Aorta (tissue), 5 donors: ENCODE measurements around the gene RNF180. TPM values are rescaled to one million over a fixed set of nuclear protein-coding genes. Genes with fewer than 3 reads are reported as not detected.
"Not testable (repeated sequence)": the region's sequence is repeated elsewhere in the genome, so short reads cannot be mapped to it uniquely, and the experiment has no call there.

ENCODE experiments used
- ATAC-seq: fragments of 200-7000 bp; cut with Tn5 transposase; one replicate; pipeline ENCODE4 v1.9.1; 2022; ENCODE audit warnings: moderate library complexity; ENCODE audit not compliant: low FRiP score
- DNase-seq, 2 donors: peaks; one replicate each; pipeline ENCODE4 v3.0.0-alpha.2; 2020
- H3K27ac ChIP-seq, 2 donors: one replicate each; pipeline ENCODE4 v1.5.1; 2013; ENCODE audit warnings: low read length in 2 of 2, mild to moderate bottlenecking in 2 of 2, moderate library complexity in 2 of 2, control low read depth in 1 of 2, inconsistent platforms in 1 of 2, low read depth in 1 of 2
- H3K27me3 ChIP-seq, 2 donors: one replicate each; pipeline ENCODE4 v1.6.1; 2013; ENCODE audit warnings: control low read depth in 1 of 2, low read length in 1 of 2, mild to moderate bottlenecking in 1 of 2, moderate library complexity in 1 of 2; ENCODE audit not compliant: insufficient read depth in 2 of 2, control insufficient read depth in 1 of 2
- H3K36me3 ChIP-seq, 2 donors: one replicate each; pipeline ENCODE4 v1.6.1; 2013; ENCODE audit warnings: control low read depth in 1 of 2, low read length in 1 of 2, mild to moderate bottlenecking in 1 of 2; ENCODE audit not compliant: insufficient read depth in 2 of 2, control insufficient read depth in 1 of 2
- H3K4me1 ChIP-seq, 2 donors: one replicate each; pipeline ENCODE4 v1.6.1; 2013; ENCODE audit warnings: low read length in 2 of 2, control low read depth in 1 of 2, mild to moderate bottlenecking in 1 of 2, moderate library complexity in 1 of 2; ENCODE audit not compliant: insufficient read depth in 2 of 2, control insufficient read depth in 1 of 2
- H3K4me3 ChIP-seq, 2 donors: one replicate each; pipeline ENCODE4 v1.5.1; 2013; ENCODE audit warnings: low read length in 2 of 2, control low read depth in 1 of 2, mild to moderate bottlenecking in 1 of 2
- H3K9me3 ChIP-seq: one replicate; pipeline ENCODE4 v1.6.1; 2013; ENCODE audit warnings: mild to moderate bottlenecking, low read length; ENCODE audit not compliant: control insufficient read depth
- WGBS, 2 donors: extraction: QIAGEN DNeasy Blood & Tissue Kit; methylation state at CpG; one replicate each; pipeline ENCODE4 v1.1.7; 2013; 5-methylcytosine and 5-hydroxymethylcytosine counted together
- intact Hi-C, 2 donors: fragments of 100-400 bp; cut with DNase I; formaldehyde crosslinking; loops; one replicate each; pipeline versions ENCODE4 v1.14.2 to v1.15.0; 2022
- polyA plus RNA-seq, 2 donors: library from polyadenylated mRNA; stranded (reverse); fragments of 200-250 nt; gene quantifications; one replicate each; pipeline ENCODE4 v1.2.3, GENCODE V29; 2013
- total RNA-seq, 2 donors: library from RNA; stranded (reverse); fragmentation: NEBNext Ultra II Directional; extraction: Animal tissue kit (Norgen Biotek cat#: 25700); gene quantifications; one replicate each; pipeline ENCODE4 v1.2.1, GENCODE V29; 2021
- donor health status: healthy with polysubstance abuse.
- donor health status: Bipolar disorder and iron deficiency.
- donor health status: DM: no; HTN: no; CAD: no.
- donor health status: DM: no; HTN: no; CAD: no.
- donor health status: DM: yes; HTN: yes; CAD: no.

The RNF180 gene
- total and polyA plus RNA-seq, 4 donors, result 6.1 to 44.5 (median 19.7) TPM

GRCh38 chr5:64210866-64211265 is 45.2 kb downstream of the RNF180 start:
- Histone ChIP-seq H3K9me3 (no peaks in the 10 kb centered on the region), H3K4me3 (no peak overlapping the region), H3K27me3 (no peaks in the 10 kb centered on the region), H3K36me3 (no peaks in the 10 kb centered on the region), H3K4me1 (peaks cover 0 to 3% of the 10 kb centered on the region in 2 donors), H3K27ac (peak overlapping the region; percentile 12 to 33)
- intact Hi-C loops, result no loop called here
- ATAC-seq, result peak; percentile 50
- no peak for DNase-seq

GRCh38 chr5:64213011-64213410 is 47.4 kb downstream of the RNF180 start:
- no peak overlapping the region for H3K27ac ChIP-seq
- 32 to 36% methylated on average over 2 of the region's 2 CpGs for WGBS, 2 donors
- no peak for ATAC-seq
- no peaks in the 10 kb centered on the region for H3K36me3 ChIP-seq
- no peaks in the 10 kb centered on the region for H3K9me3 ChIP-seq
- intact Hi-C loops, result no loop called here
- DNase-seq, result no peak
- H3K4me3 ChIP-seq, result no peak overlapping the region
- H3K4me1 ChIP-seq, result peaks cover 0 to 3% of the 10 kb centered on the region in 2 donors
- no peaks in the 10 kb centered on the region for H3K27me3 ChIP-seq

GRCh38 chr5:64213531-64213930 is 47.9 kb downstream of the RNF180 start:
- peak overlapping the region in 1 of 2 donors; percentile 17 for H3K27ac ChIP-seq
- peak; percentile 15 for ATAC-seq
- H3K9me3 ChIP-seq, result no peaks in the 10 kb centered on the region
- H3K36me3 ChIP-seq, result no peaks in the 10 kb centered on the region
- no peak for DNase-seq
- H3K27me3 ChIP-seq, result no peaks in the 10 kb centered on the region
- no peak overlapping the region for H3K4me3 ChIP-seq
- WGBS, 2 donors, result 45 to 57% methylated on average over 5 of the region's 5 CpGs
- H3K4me1 ChIP-seq, result peaks cover 0 to 3% of the 10 kb centered on the region in 2 donors
- intact Hi-C loops, result no loop called here

GRCh38 chr5:64214132-64214531 is 48.5 kb downstream of the RNF180 start:
- intact Hi-C loops, result no loop called here

GRCh38 chr5:64221911-64222310 is 56.3 kb downstream of the RNF180 start:
- Histone ChIP-seq H3K27me3 (no peaks in the 10 kb centered on the region), H3K36me3 (no peaks in the 10 kb centered on the region), H3K4me1 (no peaks in the 10 kb centered on the region), H3K27ac (no peak overlapping the region), H3K4me3 (no peak overlapping the region), H3K9me3 (no peaks in the 10 kb centered on the region)
- intact Hi-C loops, result loop anchor here in 1 of 2 donors (10.0 kb wide), 1 partner anchor 283 kb away; the partner anchor contains the start of gene RGS7BP
- no peak for DNase-seq
- 97 to 98% methylated on average over 1 of the region's 1 CpG for WGBS, 2 donors
- no peak for ATAC-seq

More at GRCh38 chr5:64214132-64214531, 48.5 kb downstream of the RNF180 start:
- no peaks in the 10 kb centered on the region for H3K36me3 ChIP-seq
- no peaks in the 10 kb centered on the region for H3K27me3 ChIP-seq
- WGBS, 2 donors, result 84 to 85% methylated on average over 3 of the region's 3 CpGs
- H3K9me3 ChIP-seq, result no peaks in the 10 kb centered on the region
- ATAC-seq (no peak), DNase-seq (no peak)
- H3K27ac ChIP-seq, result no peak overlapping the region
- H3K4me1 ChIP-seq, result peaks cover 0 to 3% of the 10 kb centered on the region in 2 donors
- no peak overlapping the region for H3K4me3 ChIP-seq

- H3K9me3 ChIP-seq, H3K4me3 ChIP-seq, H3K27me3 ChIP-seq, H3K4me1 ChIP-seq, ATAC-seq, H3K36me3 ChIP-seq, H3K27ac ChIP-seq, DNase-seq: not testable (repeated sequence)
- intact Hi-C loops, result loop anchor here in 1 of 2 donors (10.0 kb wide), 1 partner anchor 279 kb away; the partner anchor contains the start of gene RGS7BP
- 97% methylated on average over 48 to 50 of the region's 50 CpGs for WGBS, 2 donors
Measured at GRCh38 chr5:64225286-64225981, 59.8 kb downstream of the RNF180 start.

GRCh38 chr5:64227131-64227537 is 61.5 kb downstream of the RNF180 start:
- DNase-seq, H3K9me3 ChIP-seq, H3K27ac ChIP-seq, H3K36me3 ChIP-seq, H3K27me3 ChIP-seq, H3K4me3 ChIP-seq, H3K4me1 ChIP-seq: not testable (repeated sequence)
- 94 to 96% methylated on average over 7 of the region's 7 CpGs for WGBS, 2 donors
- peak; percentile 41 for ATAC-seq
- intact Hi-C loops, result loop anchor here in 1 of 2 donors (10.0 kb wide), 1 partner anchor 278 kb away; the partner anchor contains the start of gene RGS7BP

GRCh38 chr5:64229163-64229774 is 63.6 kb downstream of the RNF180 start:
- no peaks in the 10 kb centered on the region for H3K9me3 ChIP-seq
- ATAC-seq, result peak; percentile 62

GRCh38 chr5:64260756-64261155 is 95.1 kb downstream of the RNF180 start:
- no peaks in the 10 kb centered on the region for H3K27me3 ChIP-seq
- 25 to 26% methylated on average over 1 of the region's 1 CpG for WGBS, 2 donors
- no peaks in the 10 kb centered on the region for H3K9me3 ChIP-seq
- ATAC-seq, result no peak
- H3K27ac ChIP-seq, result no peak overlapping the region
- H3K4me1 ChIP-seq, result peaks cover 0 to 3% of the 10 kb centered on the region in 2 donors
- no peak for DNase-seq
- H3K36me3 ChIP-seq, result no peaks in the 10 kb centered on the region
- intact Hi-C loops, result no loop called here
- H3K4me3 ChIP-seq, result no peak overlapping the region

More at GRCh38 chr5:64229163-64229774, 63.6 kb downstream of the RNF180 start:
- Histone ChIP-seq H3K27me3 (no peaks in the 10 kb centered on the region), H3K36me3 (no peaks in the 10 kb centered on the region), H3K4me1 (no peaks in the 10 kb centered on the region), H3K27ac (no peak overlapping the region), H3K4me3 (no peak overlapping the region)
- DNase-seq, result no peak
- WGBS, 2 donors, result 3 to 5% methylated on average over 4 of the region's 4 CpGs
- intact Hi-C loops, result loop anchor here in 1 of 2 donors (10.0 kb wide), 1 partner anchor 276 kb away; the partner anchor contains the start of gene RGS7BP
